NCI-H526 (cell line): Measurements from ENCODE around the gene SYS1.
"Not testable (repeated sequence)": the region's sequence is repeated elsewhere in the genome, so short reads cannot be mapped to it uniquely, and the experiment has no call there.

Experiments used
- DNase-seq, 2 experiments: peaks; one replicate each; lab custom pipeline; 2025; lab: John Stamatoyannopoulos, UW

Gene SYS1

GRCh38 chr20:45339799-45340198 is 23.2 kb upstream of the SYS1 start:
- no peak for DNase-seq

- DNase-seq = no peak
Measured at GRCh38 chr20:45340236-45340847, 22.6 kb upstream of the SYS1 start.

GRCh38 chr20:45340951-45341350 is 22.0 kb upstream of the SYS1 start:
- DNase-seq = no peak

- peak in 1 of 2 experiments; percentile 40 for DNase-seq
Measured at GRCh38 chr20:45341579-45341938, 21.4 kb upstream of the SYS1 start.

- DNase-seq = peak; percentile 68 to 74
Measured at GRCh38 chr20:45341939-45342854, 20.8 kb upstream of the SYS1 start.

- no peak for DNase-seq
Measured at GRCh38 chr20:45342855-45343531, 20.0 kb upstream of the SYS1 start.

- DNase-seq = peak; percentile 63 to 81
Measured at GRCh38 chr20:45343532-45344167, 19.3 kb upstream of the SYS1 start.

- DNase-seq = no peak
Measured at GRCh38 chr20:45344168-45344860, 18.6 kb upstream of the SYS1 start.

- peak in 1 of 2 experiments; percentile 29 for DNase-seq
Measured at GRCh38 chr20:45345104-45345936, 17.6 kb upstream of the SYS1 start.

- no peak for DNase-seq
Measured at GRCh38 chr20:45346291-45346718, 16.7 kb upstream of the SYS1 start.

GRCh38 chr20:45346851-45347250 is 16.1 kb upstream of the SYS1 start:
- no peak for DNase-seq

- no peak for DNase-seq
Measured at GRCh38 chr20:45347297-45347935, 15.5 kb upstream of the SYS1 start.

GRCh38 chr20:45347936-45348778 is 14.8 kb upstream of the SYS1 start, which contains the start of gene SDC4:
Gene SDC4, minus strand, starts transcription at chr20:45348424. Its CDS starts 40 bp downstream, at chr20:45348384.
- peak in 1 of 2 experiments; percentile 78 for DNase-seq

- DNase-seq = no peak
Measured at GRCh38 chr20:45350217-45350616, 12.7 kb upstream of the SYS1 start.

- DNase-seq = not testable (repeated sequence)
Measured at GRCh38 chr20:45350795-45351194, 12.2 kb upstream of the SYS1 start.

- no peak for DNase-seq
Measured at GRCh38 chr20:45352729-45353128, 10.2 kb upstream of the SYS1 start.

- DNase-seq = no peak
Measured at GRCh38 chr20:45353746-45354145, 9.2 kb upstream of the SYS1 start.

- no peak for DNase-seq
Measured at GRCh38 chr20:45354423-45355208, 8.3 kb upstream of the SYS1 start.
